HG03521 (cell line): Measurements from ENCODE around the gene ARHGEF40.

ENCODE experiments used
- ATAC-seq: cut with Tn5 transposase; IDR thresholded peaks from one replicate; pipeline ENCODE4 v1.9.1; 2021; ENCODE audit warnings: mild to moderate bottlenecking, moderate library complexity; ENCODE audit not compliant: unreplicated experiment

ARHGEF40 gene

DNA sequence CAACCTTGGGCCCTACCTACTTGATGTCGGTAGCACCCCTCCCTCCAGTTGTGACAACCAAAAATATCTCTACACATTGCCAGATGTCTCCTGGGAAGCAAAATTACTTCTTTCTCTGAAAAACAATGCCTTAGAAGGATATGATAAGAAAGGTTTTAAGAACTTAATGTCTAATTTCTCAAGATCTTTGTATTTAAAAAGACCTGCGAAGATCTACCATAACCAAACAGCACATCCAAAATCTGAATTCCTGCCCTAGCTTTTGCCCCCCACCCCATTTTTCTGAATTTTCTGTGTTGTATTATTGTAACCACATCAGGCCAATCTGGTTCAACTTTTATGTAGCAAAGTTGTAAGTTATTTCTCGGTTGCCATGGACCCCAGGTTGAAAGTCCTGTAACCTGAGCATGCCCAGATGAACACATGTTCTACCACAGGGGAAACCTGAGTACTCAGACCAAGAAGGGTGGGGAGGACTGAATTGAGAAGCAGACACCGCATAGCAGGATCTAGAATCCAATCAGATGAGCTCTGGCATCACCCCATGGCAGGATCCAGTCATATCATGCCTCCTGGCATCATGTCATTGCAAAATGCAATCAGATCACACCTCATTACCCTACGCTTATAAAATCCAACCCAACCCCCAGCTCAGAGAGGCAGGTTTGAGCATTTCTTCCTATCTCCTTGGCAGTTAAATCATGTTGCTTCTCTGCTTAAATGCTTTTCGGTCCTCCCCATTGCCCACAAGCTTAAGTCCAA is 39.5 kb downstream of the ARHGEF40 start:
- ATAC-seq, result no peak

DNA sequence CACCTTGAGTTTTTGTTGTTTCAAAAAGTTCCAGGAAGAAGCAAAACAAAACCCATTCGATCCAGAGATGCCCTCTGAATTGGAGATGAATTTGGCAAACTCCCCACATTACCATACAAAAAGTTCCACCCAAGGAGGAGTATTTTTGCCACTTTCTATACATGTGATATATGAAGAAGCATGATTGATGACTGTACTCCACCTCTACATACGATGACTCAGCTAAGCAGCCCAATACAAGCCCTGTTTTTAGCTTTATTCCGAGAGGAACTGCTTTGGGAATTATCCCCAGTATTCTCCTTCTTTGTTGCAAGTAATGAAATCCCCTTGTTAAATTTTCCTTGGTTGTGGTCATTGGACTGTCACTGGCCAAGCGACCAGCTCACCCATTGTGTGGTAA is 42.2 kb downstream of the ARHGEF40 start:
- ATAC-seq, result no peak

DNA sequence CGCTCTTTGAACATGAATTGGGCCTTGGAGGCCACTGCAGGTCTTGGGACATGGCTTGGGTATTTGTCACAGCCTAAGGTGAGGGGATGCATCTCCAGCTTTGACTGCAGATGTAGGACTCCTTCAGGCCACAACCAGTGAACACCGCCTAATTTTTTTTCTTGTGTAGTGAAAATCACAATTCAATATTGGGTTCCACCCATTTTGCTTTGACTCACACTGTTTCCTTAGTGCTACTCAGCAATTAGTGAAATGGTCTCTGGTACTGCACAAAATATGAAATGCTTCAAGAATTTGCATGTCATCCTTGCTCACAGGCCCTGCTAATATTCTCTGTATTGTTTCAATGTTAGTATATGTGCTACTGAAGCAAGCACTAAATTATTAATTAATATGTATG is 43.3 kb downstream of the ARHGEF40 start:
- ATAC-seq, result no peak

GRCh38 chr14:21118933-21119332 is 48.8 kb downstream of the ARHGEF40 start:
- no peak for ATAC-seq

DNA sequence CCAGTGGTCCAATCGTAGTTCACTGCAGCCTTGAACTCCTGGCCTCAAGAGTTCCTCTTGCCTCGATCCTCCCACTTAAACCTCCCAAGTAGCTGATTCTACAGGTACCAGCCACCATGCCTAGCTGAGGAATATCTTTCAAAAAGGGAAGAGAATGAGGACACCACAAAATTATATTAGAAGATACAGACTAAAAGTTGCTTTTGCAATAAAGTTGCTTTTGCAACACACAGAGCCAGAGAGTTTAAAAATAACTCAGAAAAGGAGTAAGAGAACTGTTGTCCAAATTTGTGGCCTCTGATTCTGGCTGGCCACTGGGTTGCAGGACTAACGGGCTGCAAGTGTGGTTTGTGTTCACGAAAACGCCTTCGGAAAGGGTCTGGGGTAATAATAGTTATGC is 50.6 kb downstream of the ARHGEF40 start:
- ATAC-seq, result no peak

DNA sequence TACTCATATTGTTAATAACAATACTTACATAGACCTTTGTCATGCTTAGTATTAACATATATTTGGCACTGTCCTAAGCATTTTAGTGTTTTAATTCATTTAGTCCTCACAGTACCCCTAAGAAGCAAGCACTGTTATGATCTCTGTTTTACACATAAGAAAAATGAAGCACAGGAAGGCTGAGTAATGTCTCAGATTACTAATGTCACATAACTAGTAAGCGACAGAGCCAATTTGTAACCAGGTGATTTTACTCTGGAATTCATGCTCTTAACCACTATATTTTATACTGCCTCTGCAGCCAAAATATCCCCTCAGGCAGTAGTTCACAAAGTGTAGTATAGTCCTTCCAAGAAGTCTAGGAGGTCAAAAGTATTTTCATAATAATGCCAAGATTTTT is 51.0 kb downstream of the ARHGEF40 start:
- no peak for ATAC-seq

GRCh38 chr14:21123429-21123828 is 53.3 kb downstream of the ARHGEF40 start:
- no peak for ATAC-seq

- no peak for ATAC-seq
Measured at GRCh38 chr14:21133901-21134300, 63.8 kb downstream of the ARHGEF40 start.

GRCh38 chr14:21136024-21136423 is 65.9 kb downstream of the ARHGEF40 start:
- no peak for ATAC-seq
